ENCODE data around the gene SUSD4. TPM values are rescaled to one million over a fixed set of nuclear protein-coding genes. Genes with fewer than 3 reads are reported as not detected.

Gene SUSD4
- total RNA-seq, 1 experiment from 2014 or later: 3.5 TPM

DNA sequence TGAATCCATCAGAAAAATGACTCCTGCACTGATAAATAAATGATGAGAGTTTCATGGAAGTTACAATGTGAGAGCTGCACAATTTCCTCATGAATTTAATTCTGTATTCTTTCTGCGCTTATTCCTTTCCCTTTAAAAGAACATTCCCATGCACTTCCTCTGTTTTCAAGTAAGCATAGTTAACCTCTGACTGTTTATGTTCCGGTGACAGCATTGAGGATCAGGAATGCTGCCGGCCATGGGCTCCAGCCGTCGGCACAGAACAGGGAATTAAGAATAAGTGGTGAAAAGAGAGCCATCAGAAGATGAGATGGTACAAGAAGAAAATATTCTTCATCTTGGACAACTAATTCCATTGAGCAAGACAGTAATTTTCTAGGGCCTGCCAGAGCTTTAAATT is 65.3 kb downstream of the SUSD4 start:
- Histone ChIP-seq H3K18ac (ENCODE audit: insufficient read length, low read depth, low read length) (no peak overlapping the region), H3K79me2 (ENCODE audit: insufficient read depth, low read length) (no peaks in the 10 kb centered on the region), H3K23ac (ENCODE audit: insufficient read length, low read depth, low read length) (no peak overlapping the region), H3T11ph (ENCODE audit: low read length) (no peak overlapping the region), H3K79me1 (ENCODE audit: insufficient read depth, low read depth, low read length, poor library complexity, severe bottlenecking) (no peaks in the 10 kb centered on the region), H3K27me3 (ENCODE audit: insufficient read depth, low read length) (no peaks in the 10 kb centered on the region), H3K23me2 (ENCODE audit: insufficient read length, low read depth, low read length, poor library complexity, severe bottlenecking) (no peaks in the 10 kb centered on the region), H3K4me2 (ENCODE audit: insufficient read depth, insufficient read length, low read length) (no peak overlapping the region), H3K4ac (ENCODE audit: low read depth, low read length) (no peak overlapping the region), H2BK12ac (ENCODE audit: insufficient read length, low read depth, low read length) (no peak overlapping the region), H2BK15ac (ENCODE audit: low read depth, low read length) (no peak overlapping the region), H3K9me3 (ENCODE audit: control insufficient read depth, low read depth, low read length) (no peaks in the 10 kb centered on the region), H3K14ac (ENCODE audit: insufficient read depth, low read length) (no peak overlapping the region), H2AK5ac (ENCODE audit: insufficient read length, low read length) (no peak overlapping the region), H4K20me1 (ENCODE audit: control insufficient read depth, insufficient read depth, insufficient read length) (no peaks in the 10 kb centered on the region), H3K56ac (ENCODE audit: insufficient read length, low read depth, low read length) (no peak overlapping the region), H2BK5ac (ENCODE audit: insufficient read length, low read length) (no peak overlapping the region), H2BK120ac (ENCODE audit: low read depth, low read length, poor library complexity, severe bottlenecking) (no peak overlapping the region), H3K9ac (ENCODE audit: extremely low read depth, insufficient read length, low read length) (no peak overlapping the region), H4K8ac (replicated peaks; ENCODE audit: insufficient read length, low read depth, low read length) (no peak overlapping the region), H2BK20ac (ENCODE audit: low read depth, low read length, poor library complexity, severe bottlenecking) (no peak overlapping the region), H3K4me1 (ENCODE audit: insufficient read depth, low read length) (no peaks in the 10 kb centered on the region), H4K5ac (ENCODE audit: insufficient read length, low read depth, low read length) (no peak overlapping the region), H3K27ac (ENCODE audit: insufficient read length, low read depth, low read length) (no peak overlapping the region), H2AFZ (ENCODE audit: low read length) (no peak overlapping the region), H4K91ac (ENCODE audit: insufficient read length, low read depth, low read length) (no peak overlapping the region)
- Mint-ChIP-seq H3K4me3 (no peak overlapping the region), H3K9me3 (peaks cover 8 to 9% of the 10 kb centered on the region in 2 experiments), H3K27me3 (ENCODE audit: low read depth) (peaks cover 4% of the 10 kb centered on the region), H3K27ac (no peak overlapping the region), H3K4me1 (peaks cover 0 to 5% of the 10 kb centered on the region in 2 experiments; a peak in 3 of 4 replicates), H3K36me3 (ENCODE audit: insufficient read depth in 1 of 3, low read depth in 3 of 3) (peaks cover 0 to 12% (median 2%) of the 10 kb centered on the region in 3 experiments; a peak in 3 of 7 replicates)
- no CpG with 5 or more reads among the region's 5 CpGs for WGBS (ENCODE audit: extremely low coverage, insufficient read length, low lambda C conversion rate)
- TF ChIP-seq CTCF (conservative IDR thresholded peaks at IDR 0.05): no peak
- DNase-seq: no peak
